ENCODE data around the gene ATG16L2. TPM values are rescaled to one million over a fixed set of nuclear protein-coding genes. Genes with fewer than 3 reads are reported as not detected.

Gene ATG16L2
- total and polyA plus RNA-seq, 9 of the 15 experiments (the other 6 are each of a cell fraction or from before 2014, with no cell fraction given), result 0.18 to 11.2 (median 6.2) TPM

DNA sequence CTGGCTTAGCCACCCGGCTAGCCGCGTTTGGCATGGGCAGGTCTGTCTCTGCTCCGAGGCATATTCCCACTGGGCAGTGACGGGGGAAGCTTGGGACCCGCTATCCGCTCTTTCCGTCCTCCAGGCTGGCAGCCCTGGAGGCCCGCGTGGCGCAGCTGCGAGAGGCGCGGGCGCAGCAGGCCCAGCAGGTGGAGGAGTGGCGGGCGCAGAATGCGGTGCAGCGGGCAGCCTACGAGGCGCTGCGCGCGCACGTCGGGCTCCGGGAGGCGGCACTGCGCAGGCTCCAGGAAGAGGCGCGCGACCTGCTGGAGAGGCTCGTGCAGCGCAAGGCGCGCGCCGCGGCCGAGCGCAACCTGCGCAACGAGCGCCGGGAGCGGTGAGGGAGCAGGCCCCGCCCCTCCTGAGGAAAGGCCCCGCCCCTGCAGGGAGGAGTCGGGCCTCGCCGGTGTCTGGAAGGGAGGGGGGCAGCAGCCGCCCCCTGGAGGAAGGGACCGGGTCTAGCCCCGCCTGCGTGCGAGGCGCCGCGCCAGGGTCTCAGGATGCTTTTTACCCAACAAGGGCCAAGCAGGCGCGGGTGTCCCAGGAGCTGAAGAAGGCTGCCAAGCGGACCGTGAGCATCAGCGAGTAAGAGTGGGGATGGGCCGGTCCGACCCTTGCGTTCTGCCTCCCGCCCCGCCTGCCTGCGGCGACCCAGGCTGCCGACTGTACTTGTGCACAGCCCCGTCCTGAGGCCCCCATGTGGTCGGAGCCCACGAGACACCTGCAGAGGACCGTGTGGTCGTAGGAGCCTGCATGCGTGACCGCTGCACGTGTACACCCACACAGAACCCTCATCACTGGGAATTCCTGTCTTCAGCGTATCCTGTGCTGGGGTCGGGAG is 7.9 kb downstream of the ATG16L2 start (continued):
- TF ChIP-seq PTTG1 (tag; IDR thresholded peaks at IDR 0.05; ENCODE audit: low read depth) (no peak), MBD1 (CRISPR knock-in tag; IDR thresholded peaks at IDR 0.05) (no peak), TCF7 (IDR thresholded peaks at IDR 0.05; ENCODE audit: borderline replicate concordance) (no peak), TAL1 (IDR thresholded peaks at IDR 0.05) (no peak), NRF1 (conservative IDR thresholded peaks at IDR 0.05 in 1 of 2, IDR thresholded peaks at IDR 0.05 in 1 of 2) (peak; percentile 95 to 96), ZNF431 (CRISPR knock-in tag; IDR thresholded peaks at IDR 0.05) (no peak), CSDE1 (IDR thresholded peaks at IDR 0.05) (no peak), NFIX (CRISPR knock-in tag; IDR thresholded peaks at IDR 0.05; ENCODE audit: low read depth) (no peak), GABPB1 (CRISPR knock-in tag; IDR thresholded peaks at IDR 0.05) (peak; percentile 56; the same call in 1 of the 2 replicates), HDAC2 (IDR thresholded peaks at IDR 0.05) (no peak), CHD2 (IDR thresholded peaks at IDR 0.05; ENCODE audit: low read depth, low read length) (no peak), TEAD1 (CRISPR knock-in tag; IDR thresholded peaks at IDR 0.05) (peak in 1 of 2 experiments; percentile 67; a peak in 2 of 4 replicates), ARID2 (IDR thresholded peaks at IDR 0.05) (no peak), POLR2A (conservative IDR thresholded peaks at IDR 0.05) (peak; percentile 70), RB1 (IDR thresholded peaks at IDR 0.05; ENCODE audit: low read depth) (peak; percentile 43; the same call in 1 of the 2 replicates), HNRNPLL (IDR thresholded peaks at IDR 0.05; ENCODE audit: low read depth, low read length, poor library complexity, severe bottlenecking) (peak; percentile 100), OTX1 (CRISPR knock-in tag; IDR thresholded peaks at IDR 0.05) (no peak), CBX3 (IDR thresholded peaks at IDR 0.05; ENCODE audit: borderline replicate concordance in 1 of 2, low read length in 2 of 2) (peak in 1 of 2 experiments; percentile 36; a peak in 1 of 3 replicates), ATF7 (IDR thresholded peaks at IDR 0.05) (peak; percentile 52; the same call in 1 of the 2 replicates), GABPB2 (CRISPR knock-in tag; conservative IDR thresholded peaks at IDR 0.05) (no peak), CTCF (IDR thresholded peaks at IDR 0.05 in 2 of 3, conservative IDR thresholded peaks at IDR 0.05 in 1 of 3; ENCODE audit: insufficient read depth in 2 of 3, low read depth in 1 of 3, low read length in 3 of 3) (peak; percentile 13 to 40 (median 18); a peak in 2 of 6 replicates), ZKSCAN3 (CRISPR knock-in tag; IDR thresholded peaks at IDR 0.05) (no peak)
- TF ChIP-seq, protein P1, sequence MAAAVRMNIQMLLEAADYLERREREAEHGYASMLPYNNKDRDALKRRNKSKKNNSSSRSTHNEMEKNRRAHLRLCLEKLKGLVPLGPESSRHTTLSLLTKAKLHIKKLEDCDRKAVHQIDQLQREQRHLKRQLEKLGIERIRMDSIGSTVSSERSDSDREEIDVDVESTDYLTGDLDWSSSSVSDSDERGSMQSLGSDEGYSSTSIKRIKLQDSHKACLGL (CRISPR knock-in tag; IDR thresholded peaks at IDR 0.05; ENCODE audit: borderline replicate concordance, poor library complexity, severe bottlenecking), result no peak
- TF ChIP-seq, protein P2, sequence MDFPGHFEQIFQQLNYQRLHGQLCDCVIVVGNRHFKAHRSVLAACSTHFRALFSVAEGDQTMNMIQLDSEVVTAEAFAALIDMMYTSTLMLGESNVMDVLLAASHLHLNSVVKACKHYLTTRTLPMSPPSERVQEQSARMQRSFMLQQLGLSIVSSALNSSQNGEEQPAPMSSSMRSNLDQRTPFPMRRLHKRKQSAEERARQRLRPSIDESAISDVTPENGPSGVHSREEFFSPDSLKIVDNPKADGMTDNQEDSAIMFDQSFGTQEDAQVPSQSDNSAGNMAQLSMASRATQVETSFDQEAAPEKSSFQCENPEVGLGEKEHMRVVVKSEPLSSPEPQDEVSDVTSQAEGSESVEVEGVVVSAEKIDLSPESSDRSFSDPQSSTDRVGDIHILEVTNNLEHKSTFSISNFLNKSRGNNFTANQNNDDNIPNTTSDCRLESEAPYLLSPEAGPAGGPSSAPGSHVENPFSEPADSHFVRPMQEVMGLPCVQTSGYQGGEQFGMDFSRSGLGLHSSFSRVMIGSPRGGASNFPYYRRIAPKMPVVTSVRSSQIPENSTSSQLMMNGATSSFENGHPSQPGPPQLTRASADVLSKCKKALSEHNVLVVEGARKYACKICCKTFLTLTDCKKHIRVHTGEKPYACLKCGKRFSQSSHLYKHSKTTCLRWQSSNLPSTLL (IDR thresholded peaks at IDR 0.05), result no peak

All from K562 (cell line).